Nephron (organoid): ENCODE data around the gene PARVB.

Source experiments
- H3K27ac Mint-ChIP-seq, 3 experiments: 2 replicates each; pipeline ENCODE4 v1.8.0; 2020; ENCODE audit warnings: mixed read lengths in 3 of 3, mild to moderate bottlenecking in 2 of 3, moderate library complexity in 1 of 3
- H3K27me3 Mint-ChIP-seq: 2 replicates; pipeline ENCODE4 v1.8.0; 2021; ENCODE audit warnings: low read depth, mild to moderate bottlenecking, moderate library complexity, mixed read lengths
- H3K36me3 Mint-ChIP-seq: 2 replicates; pipeline ENCODE4 v1.8.0; 2020; ENCODE audit warnings: low read depth, mixed read lengths
- H3K4me1 Mint-ChIP-seq: 2 replicates; pipeline ENCODE4 v1.8.0; 2020; ENCODE audit warnings: mixed read lengths
- H3K4me3 Mint-ChIP-seq, 3 experiments: 2 replicates each; pipeline ENCODE4 v1.8.0; 2020; ENCODE audit warnings: mild to moderate bottlenecking in 3 of 3, mixed read lengths in 3 of 3, moderate library complexity in 2 of 3
- H3K9me3 Mint-ChIP-seq: 2 replicates; pipeline ENCODE4 v1.8.0; 2020; ENCODE audit warnings: mixed read lengths
- CTCF ChIP-seq, 3 experiments: fragments of 200-600 bp; sonication (generic); IDR thresholded peaks; one replicate each; pipeline ENCODE4 v1.5.0; 2021; ENCODE audit warnings: antibody characterized with exemption in 3 of 3; ENCODE audit not compliant: unreplicated experiment in 3 of 3

PARVB gene

DNA sequence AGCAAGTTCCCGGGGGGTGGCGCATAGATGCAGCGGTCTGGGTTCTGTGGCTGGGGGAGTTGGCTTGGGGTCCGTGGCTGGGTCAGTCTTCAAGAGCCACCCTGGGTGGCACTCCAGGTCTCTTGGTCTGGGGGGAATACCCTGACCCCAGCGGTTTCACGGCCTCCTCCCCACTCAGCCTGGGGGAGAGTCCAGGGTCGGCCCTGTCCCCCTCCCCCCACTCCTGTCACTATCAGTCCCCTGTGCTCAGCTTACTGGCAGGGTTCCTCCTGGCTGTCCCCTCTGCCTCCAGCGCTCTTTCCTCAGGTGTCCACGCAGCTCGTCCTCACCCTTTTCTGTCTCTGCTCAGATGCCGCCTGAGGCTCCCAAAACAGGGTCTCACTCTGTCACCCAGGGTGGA, 88.1 kb downstream of the PARVB start:
- H3K4me3 Mint-ChIP-seq: no peak overlapping the region
- H3K4me1 Mint-ChIP-seq: peaks cover 21% of the 10 kb centered on the region
- no peak for TF ChIP-seq CTCF (IDR thresholded peaks at IDR 0.05; ENCODE audit: unreplicated experiment in 3 of 3)
- no peak overlapping the region for H3K27ac Mint-ChIP-seq
- H3K9me3 Mint-ChIP-seq: no peaks in the 10 kb centered on the region
- no peaks in the 10 kb centered on the region for H3K36me3 Mint-ChIP-seq
- H3K27me3 Mint-ChIP-seq: peaks cover 3% of the 10 kb centered on the region

DNA sequence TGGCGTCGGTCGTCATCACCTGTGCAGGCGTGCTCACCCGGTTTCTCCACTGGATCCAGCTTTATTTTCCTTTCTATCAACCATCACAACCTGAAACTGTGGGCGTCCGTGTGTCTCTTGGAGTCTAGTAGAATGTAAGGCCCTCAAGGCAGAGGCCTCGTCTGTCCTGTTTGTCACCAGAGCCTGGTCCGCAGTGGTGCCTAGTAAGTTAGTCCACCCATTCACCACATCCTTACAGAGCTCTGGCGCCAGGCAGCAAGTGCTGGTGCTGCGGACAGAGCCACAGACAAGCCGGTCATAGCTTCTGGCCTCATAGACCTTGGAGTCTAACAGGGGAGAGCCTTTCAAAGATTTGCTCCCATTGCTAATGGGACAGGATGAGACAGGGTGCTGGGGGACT, 92.2 kb downstream of the PARVB start:
- TF ChIP-seq CTCF (IDR thresholded peaks at IDR 0.05; ENCODE audit: unreplicated experiment in 3 of 3): no peak
- Mint-ChIP-seq H3K36me3 (no peaks in the 10 kb centered on the region), H3K27ac (no peak overlapping the region), H3K27me3 (peaks cover 9% of the 10 kb centered on the region), H3K9me3 (peaks cover 1% of the 10 kb centered on the region), H3K4me1 (no peaks in the 10 kb centered on the region), H3K4me3 (no peak overlapping the region)

DNA sequence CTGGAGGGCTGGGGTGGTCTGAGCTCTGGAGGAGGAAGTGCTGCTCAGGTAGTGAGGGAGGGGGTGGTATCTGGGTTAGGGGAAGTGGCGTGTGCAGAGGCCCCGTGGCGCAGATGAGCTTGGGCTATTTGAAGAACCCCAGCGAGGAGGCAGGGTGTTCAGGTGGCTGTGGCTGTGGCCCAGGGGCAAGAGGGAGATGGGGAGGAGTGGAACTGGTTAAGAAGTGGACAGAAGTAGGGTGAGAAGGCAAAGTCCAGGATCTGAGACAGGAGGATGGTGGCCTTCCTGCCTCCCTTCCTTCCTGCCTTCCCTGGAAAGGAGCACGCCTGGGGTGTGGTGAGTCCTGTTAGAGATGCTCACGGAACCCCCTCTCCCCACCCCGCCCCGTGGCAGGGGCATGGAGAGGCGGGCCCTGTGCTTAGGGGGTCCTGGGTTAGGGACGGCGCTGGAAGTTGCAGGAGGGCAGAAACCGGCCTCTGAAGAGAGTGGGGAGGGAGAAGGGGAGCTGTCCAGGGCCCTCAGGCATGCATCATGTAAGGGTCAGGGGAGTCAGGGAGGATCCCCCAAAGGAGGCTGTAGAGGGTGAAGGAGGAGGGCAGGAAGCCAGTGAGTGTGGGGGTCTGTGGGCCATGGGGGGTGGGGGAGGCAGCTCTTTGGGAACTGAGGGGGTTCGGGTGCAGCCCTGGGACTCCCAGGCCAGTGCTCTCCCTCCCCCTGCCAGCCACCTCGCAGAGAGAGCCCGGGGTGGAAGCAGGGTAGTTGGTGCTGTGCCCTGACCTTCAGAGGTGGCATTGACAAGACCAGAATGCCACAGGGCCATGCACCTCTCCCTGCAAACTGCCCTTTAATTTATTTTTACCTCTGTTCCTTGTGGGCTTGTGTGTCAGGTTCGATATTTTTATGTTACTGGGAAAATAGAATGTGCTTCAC, 92.9 kb downstream of the PARVB start:
- Mint-ChIP-seq H3K36me3 (no peaks in the 10 kb centered on the region), H3K4me3 (no peak overlapping the region), H3K4me1 (no peaks in the 10 kb centered on the region), H3K9me3 (peaks cover 4% of the 10 kb centered on the region), H3K27ac (no peak overlapping the region), H3K27me3 (peaks cover 9% of the 10 kb centered on the region)
- no peak for TF ChIP-seq CTCF (IDR thresholded peaks at IDR 0.05; ENCODE audit: unreplicated experiment in 3 of 3)

DNA sequence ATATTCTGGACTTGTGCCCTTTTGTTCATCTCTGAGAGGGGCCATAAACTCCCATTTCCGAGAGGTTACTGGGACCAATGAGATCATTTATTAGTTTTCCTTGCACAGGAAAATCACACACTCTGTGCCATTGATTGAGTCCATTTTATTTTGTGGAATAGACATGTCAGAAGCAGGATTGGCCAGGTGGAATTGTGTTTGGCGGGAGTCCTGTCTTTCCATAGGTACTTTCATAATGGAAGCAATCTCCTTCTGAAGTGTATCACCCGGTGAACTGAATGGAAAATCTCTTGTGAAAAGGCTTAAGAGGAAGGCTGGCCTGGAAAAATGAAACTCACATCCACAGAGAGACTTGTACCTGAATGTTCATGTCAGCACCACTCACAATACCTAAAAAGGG, 93.6 kb downstream of the PARVB start:
- Mint-ChIP-seq H3K4me1 (no peaks in the 10 kb centered on the region), H3K27me3 (peaks cover 9% of the 10 kb centered on the region), H3K36me3 (peaks cover 4% of the 10 kb centered on the region), H3K27ac (no peak overlapping the region), H3K4me3 (no peak overlapping the region), H3K9me3 (peaks cover 4% of the 10 kb centered on the region)
- TF ChIP-seq CTCF (IDR thresholded peaks at IDR 0.05; ENCODE audit: unreplicated experiment in 3 of 3): no peak

GRCh38 chr22:44118645-44119315, 94.7 kb downstream of the PARVB start:
- TF ChIP-seq CTCF (IDR thresholded peaks at IDR 0.05; ENCODE audit: unreplicated experiment in 3 of 3): no peak
- Mint-ChIP-seq H3K27ac (no peak overlapping the region), H3K27me3 (peaks cover 9% of the 10 kb centered on the region), H3K9me3 (peaks cover 7% of the 10 kb centered on the region), H3K4me1 (no peaks in the 10 kb centered on the region), H3K4me3 (no peak overlapping the region), H3K36me3 (peaks cover 5% of the 10 kb centered on the region)
